IPS-18c (cell line): ENCODE measurements around the gene ORC3.
"Not testable (repeated sequence)": the region's sequence is repeated elsewhere in the genome, so short reads cannot be mapped to it uniquely, and the experiment has no call there.

ENCODE experiments used
- H3K4me3 ChIP-seq: 2 replicates; pipeline ENCODE4 v1.7.0; 2013; ENCODE audit warnings: low read depth, mild to moderate bottlenecking, low read length, moderate library complexity; ENCODE audit not compliant: insufficient read depth
- H3K9me3 ChIP-seq: one replicate; pipeline ENCODE4 v1.6.1; 2013; ENCODE audit warnings: mild to moderate bottlenecking, low read length, moderate library complexity; ENCODE audit not compliant: control insufficient read depth, insufficient read depth

Gene ORC3

DNA sequence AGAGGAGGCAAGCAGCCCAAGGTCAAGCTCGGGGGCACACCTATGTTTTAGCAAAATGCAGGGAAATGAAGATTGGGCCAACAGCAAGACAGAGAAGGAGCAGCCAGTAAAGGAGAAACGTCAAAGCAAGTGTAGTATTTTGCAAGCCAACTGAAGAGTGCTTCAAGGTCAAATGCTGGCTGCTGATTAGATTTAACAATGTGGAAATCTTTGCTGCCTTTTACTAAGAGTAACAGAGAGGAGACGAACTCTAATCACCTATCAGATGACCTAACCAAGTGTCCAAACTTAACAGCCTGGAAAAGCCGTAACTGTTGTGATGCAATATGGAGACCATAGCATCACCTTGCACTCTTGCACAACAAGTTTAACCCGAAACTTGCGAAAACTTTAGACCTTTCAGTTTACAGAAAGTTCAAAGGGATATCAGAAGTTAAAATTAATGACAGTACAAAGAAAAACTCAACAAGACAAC, 81.7 kb downstream of the ORC3 start:
- H3K4me3 ChIP-seq: no peak overlapping the region

DNA sequence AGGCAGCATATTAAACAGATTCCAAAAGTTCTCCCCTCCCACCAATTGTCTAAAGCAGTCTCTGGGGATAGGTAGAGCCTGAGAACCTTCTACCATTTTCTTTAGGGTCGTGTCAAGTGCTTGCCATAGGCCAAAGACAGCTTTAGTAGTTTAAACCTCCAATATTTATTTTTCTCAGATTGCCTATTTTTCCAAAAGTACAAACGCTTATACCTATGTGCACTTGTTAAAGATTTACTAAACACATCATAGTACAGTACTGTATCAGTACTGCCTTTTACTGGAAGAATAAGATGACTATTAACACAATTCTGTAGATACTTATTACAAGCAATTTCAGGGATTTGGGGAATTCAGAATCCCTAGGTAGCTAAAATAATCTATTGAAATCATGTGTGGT, 82.7 kb downstream of the ORC3 start:
- Histone ChIP-seq H3K9me3 (no peaks in the 10 kb centered on the region), H3K4me3 (no peak overlapping the region)

More for the DNA sequence above, 81.7 kb downstream of the ORC3 start:
- H3K9me3 ChIP-seq: no peaks in the 10 kb centered on the region

DNA sequence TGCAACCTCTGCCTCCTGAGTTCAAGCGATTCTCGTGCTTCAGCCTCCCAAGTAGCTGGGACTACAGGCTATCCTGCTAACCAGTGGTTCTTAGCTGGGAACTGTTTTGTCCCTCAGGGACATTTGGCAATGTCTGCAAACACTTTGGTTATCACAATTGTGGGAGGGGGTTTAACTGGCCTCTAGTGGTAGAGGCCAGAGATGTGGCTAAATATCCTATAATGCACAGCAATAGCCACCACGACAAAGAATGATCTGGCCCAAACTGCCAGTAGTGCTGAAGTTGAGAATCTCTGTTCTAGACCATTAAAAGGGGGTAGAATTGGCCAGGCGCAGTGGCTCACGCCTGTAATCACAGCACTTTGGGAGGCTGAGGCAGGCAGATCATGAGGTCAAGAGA, 83.3 kb downstream of the ORC3 start:
- H3K9me3 ChIP-seq: no peaks in the 10 kb centered on the region
- no peak overlapping the region for H3K4me3 ChIP-seq

DNA sequence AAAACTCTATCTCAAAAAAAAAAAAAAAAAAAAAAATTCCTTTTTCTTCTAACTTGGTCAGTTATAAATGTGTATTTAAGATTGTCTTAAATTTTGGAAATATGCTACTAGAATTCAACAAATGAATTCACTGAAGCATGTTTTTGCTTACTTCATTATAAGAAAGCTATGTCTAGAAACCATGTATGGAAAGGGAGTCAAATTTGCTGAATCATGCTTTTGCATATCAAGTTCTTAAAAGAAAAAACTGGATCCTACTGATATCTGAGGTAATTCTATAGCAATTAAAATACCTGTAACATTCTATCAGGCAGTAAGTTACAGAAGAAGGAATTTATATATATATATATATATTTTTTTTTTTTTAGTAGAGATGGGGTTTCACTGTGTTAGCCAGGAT, 84.4 kb downstream of the ORC3 start:
- Histone ChIP-seq H3K4me3 (no peak overlapping the region), H3K9me3 (no peaks in the 10 kb centered on the region)

DNA sequence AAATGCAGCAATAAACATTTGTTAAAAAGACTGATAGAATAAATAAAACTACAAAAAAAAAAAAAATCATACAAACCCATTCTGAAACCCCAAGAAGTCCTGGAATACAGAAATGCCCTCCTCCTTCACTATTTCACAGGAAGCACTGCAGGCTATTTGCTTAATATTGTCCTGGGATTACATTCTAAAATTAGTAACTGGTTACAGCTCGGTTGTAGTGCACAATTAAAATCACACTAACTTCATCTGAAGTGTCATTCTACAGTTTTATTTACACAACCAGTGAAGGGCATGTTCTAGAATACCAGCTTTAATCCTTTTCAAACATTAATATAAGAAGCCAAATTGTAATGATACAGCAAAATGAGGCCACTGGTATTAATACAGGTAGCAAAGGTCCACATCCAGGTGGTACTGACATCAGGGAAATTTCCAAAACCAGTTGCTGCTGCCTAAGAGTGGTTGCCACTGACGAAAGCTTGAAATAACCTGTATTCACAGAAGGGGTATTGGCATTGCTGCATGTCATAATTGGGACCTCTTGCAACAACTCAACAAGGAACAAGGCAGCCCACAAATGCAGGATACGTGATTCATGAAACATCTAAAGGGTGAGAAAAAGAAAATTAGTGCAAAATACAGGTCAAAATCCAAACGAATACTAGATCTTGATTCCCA, 85.2 kb downstream of the ORC3 start:
- Histone ChIP-seq H3K4me3 (no peak overlapping the region), H3K9me3 (no peaks in the 10 kb centered on the region)

- H3K4me3 ChIP-seq: no peak overlapping the region
- H3K9me3 ChIP-seq: peaks cover 2% of the 10 kb centered on the region
Observed at GRCh38 chr6:87682310-87682709, 92.4 kb downstream of the ORC3 start.

GRCh38 chr6:87683890-87684289, 94.0 kb downstream of the ORC3 start:
- no peak overlapping the region for H3K4me3 ChIP-seq
- H3K9me3 ChIP-seq: peaks cover 2% of the 10 kb centered on the region

GRCh38 chr6:87684895-87685654, 95.1 kb downstream of the ORC3 start:
- H3K9me3 ChIP-seq: peaks cover 2% of the 10 kb centered on the region
- no peak overlapping the region for H3K4me3 ChIP-seq

DNA sequence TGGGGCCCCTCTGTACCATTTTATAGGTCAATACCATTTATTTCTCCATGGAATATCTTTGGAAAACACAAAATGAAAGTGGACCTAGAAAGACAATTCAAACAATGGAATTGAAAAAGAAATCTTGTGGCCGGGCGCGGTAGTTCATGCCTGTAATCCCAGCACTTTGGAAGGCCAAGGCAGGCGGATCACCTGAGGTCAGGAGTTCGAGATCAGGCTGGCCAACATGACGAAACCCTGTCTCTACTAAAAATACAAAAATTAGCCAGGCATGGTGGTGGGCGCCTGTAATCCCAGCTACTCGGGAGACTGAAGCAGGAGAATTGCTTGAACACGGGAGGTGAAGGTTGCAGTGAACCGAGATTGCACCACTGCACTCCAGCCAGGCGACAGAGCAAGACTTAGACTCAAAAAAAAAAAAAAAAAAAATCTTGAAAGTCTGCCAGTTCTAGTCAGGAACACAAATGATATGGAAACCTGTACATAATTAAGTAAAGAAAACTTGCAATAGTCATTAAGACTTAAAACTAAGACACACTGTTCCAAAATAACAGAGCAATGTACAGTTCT, 96.8 kb downstream of the ORC3 start:
- H3K9me3 ChIP-seq, H3K4me3 ChIP-seq: not testable (repeated sequence)

GRCh38 chr6:87687296-87687695, 97.4 kb downstream of the ORC3 start:
- Histone ChIP-seq H3K4me3 (no peak overlapping the region), H3K9me3 (no peaks in the 10 kb centered on the region)

DNA sequence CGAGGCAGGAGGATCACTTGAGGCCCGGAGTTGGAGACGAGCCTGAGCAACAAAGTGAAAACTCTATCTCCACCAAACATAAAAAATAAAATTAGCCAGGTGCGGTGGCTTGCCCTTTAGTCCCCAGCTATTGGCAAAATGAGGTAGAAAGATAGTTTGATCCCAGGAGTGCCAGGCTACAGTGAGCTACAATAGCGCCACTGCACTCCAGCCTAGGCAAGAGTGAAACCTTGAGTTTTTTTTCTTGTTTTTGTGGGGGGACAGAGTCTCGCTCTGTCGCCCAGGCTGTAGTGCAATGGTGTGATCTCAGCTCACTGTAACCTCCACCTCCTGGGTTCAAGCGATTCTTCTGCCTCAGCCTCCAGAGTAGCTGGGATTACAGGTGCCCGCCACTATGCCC, 98.0 kb downstream of the ORC3 start:
- H3K4me3 ChIP-seq, H3K9me3 ChIP-seq: not testable (repeated sequence)

GRCh38 chr6:87690441-87690840, 100.5 kb downstream of the ORC3 start:
- Histone ChIP-seq H3K9me3 (no peaks in the 10 kb centered on the region), H3K4me3 (no peak overlapping the region)

DNA sequence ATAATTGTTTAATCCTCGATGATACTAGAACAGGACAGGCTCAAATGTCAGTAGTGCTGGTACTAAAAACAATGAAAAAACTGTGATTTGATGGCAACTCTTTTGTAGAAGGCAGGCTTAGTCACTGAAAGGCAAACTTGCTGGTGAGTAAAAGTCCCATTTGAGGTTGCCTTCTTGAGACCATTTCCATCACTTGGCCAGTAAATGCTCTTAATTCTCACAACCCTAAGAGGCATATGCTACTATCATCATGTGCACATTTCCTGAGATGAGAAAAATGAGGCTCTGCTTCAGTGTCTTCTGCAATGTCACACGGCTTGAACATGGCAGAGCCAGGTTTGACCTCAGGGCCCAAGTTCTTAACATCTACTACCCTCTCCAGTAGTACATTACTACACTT, 102.2 kb downstream of the ORC3 start:
- H3K9me3 ChIP-seq: no peaks in the 10 kb centered on the region

DNA sequence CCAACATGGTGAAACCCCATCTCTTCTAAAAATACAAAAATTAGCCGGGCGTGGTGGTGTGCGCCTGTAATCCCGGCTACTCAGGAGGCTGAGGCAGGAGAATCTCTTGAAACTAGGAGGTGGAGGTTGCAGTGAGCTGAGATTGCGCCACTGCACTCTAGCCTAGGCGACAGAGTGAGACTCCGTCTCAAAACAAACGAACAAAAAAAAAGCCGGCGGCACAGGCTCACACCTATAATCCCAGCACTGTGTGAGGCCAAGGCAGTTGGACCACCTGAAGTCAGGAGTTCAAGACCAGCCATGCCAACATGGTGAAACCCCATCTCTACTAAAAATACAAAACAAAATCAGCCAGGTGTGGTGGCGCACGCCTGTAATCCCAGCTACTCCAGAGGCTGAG, 106.9 kb downstream of the ORC3 start:
- H3K4me3 ChIP-seq: not testable (repeated sequence)

More for the DNA sequence above, 102.2 kb downstream of the ORC3 start:
- no peak overlapping the region for H3K4me3 ChIP-seq

DNA sequence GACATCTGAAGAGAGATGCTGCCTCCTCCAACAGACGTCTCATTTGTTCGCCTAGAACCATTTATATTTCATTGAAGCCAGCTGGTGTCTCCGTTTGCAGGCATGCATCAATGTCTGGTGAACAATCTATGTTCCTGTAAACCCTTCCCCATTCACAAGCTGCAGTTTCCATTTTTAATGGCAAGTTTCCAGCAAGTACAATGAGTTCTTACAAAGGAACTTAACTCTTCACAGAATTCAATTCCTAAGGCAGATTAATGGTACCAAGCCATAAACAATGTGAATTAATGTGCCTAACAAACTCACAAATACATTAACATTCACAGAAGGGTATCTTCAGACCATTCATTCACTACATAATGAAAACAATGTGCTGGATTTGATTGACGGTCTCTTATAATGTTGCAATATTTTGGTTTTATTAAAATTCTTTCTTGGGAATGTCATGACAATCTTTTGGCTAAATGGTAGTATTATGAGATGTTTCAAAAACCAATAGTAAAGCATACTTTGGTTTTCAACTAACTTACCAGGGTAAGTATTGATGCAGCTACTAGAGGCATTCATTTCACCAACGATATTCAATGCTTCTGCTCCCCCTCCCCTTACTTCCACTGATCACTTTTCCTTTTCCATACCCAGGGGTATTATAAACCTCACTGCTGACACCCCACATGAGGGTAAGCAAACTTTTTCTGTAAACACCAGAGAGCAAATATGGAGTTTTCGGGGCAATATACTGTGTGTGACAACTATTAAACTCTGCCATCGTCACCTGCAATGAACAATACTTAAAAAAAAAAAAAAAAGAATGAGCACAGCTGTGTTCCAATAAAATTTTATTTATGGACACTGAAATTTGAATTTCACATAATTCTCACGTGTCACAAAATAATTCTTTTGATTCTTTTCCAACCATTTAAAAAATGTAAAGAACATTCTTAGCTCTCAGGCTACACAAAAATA, 107.9 kb downstream of the ORC3 start:
- Histone ChIP-seq H3K4me3 (peak overlapping the region; percentile 20; the same call in 1 of the 2 replicates), H3K9me3 (no peaks in the 10 kb centered on the region)

More for the DNA sequence above, 106.9 kb downstream of the ORC3 start:
- not testable (repeated sequence) for H3K9me3 ChIP-seq

DNA sequence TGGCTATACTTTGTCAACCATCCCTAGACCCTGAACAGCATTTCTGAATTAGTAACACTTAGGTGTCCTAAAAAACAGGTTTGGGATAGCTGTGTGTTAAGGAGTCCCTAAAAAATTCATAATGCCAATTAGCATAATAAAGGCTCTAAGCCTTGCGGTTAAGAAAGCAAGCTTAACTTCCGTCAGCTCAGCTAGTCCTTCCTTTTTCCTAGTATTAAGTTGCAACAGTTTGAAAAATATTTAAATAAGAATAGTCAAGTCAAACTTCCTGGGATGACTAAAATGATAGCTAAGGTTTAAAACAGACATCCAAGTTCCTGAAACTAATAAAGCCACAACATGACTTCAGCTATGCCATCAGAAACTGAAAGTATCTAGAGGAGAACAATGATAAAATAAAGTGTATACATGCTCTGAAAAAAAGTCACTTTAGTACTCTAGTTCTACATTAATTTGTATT, 108.6 kb downstream of the ORC3 start:
- Histone ChIP-seq H3K4me3 (peak overlapping the region; percentile 20; the same call in 1 of the 2 replicates), H3K9me3 (peaks cover 2% of the 10 kb centered on the region)

DNA sequence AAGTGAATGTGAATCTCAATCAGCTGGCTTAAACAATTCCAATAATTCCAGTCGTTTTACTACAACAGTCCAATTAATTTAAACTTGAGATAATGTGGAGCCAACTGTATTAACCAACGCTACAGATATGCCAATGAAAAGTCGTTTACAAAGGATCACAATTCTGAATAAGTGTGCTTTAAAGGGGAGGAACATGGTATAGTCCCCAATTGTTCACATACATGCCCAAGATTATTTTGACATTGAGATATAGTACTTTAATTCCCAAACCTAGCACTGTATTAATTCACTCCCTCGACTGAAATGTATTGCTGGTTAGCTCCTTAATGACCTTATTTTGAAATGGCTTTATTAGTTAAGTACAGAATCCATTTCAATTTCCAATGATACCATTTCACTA, 109.6 kb downstream of the ORC3 start:
- H3K9me3 ChIP-seq: peaks cover 2% of the 10 kb centered on the region

More for the DNA sequence above, 109.6 kb downstream of the ORC3 start:
- peak overlapping the region; percentile 26 for H3K4me3 ChIP-seq
